Tibial nerve (tissue), 4 donors: ENCODE data around the gene ZNF319.

Source experiments
- EP300 ChIP-seq, 2 donors: sonication (generic); formaldehyde crosslinking; IDR thresholded peaks; one replicate each; pipeline ENCODE4 v1.6.1; 2017; ENCODE audit warnings: antibody characterized with exemption in 2 of 2, mild to moderate bottlenecking in 1 of 2
- POLR2A ChIP-seq, 2 donors: fragments of 450-650 bp; IDR thresholded peaks; one replicate each; pipeline ENCODE4 v1.6.1; 2017; ENCODE audit warnings: antibody characterized with exemption in 2 of 2, mild to moderate bottlenecking in 2 of 2, moderate library complexity in 2 of 2
- TF ChIP-seq, protein P1 (sequence below), 5 experiments: fragments of 200-600 bp in 3 of 5; fragments of 450-650 bp in 2 of 5; sonication (generic) in 3 of 5; IDR thresholded peaks; one replicate each; pipeline ENCODE4 v1.5.1; 2016 to 2019; ENCODE audit warnings: antibody characterized with exemption in 5 of 5, mild to moderate bottlenecking in 3 of 5, moderate library complexity in 2 of 5

DNA sequence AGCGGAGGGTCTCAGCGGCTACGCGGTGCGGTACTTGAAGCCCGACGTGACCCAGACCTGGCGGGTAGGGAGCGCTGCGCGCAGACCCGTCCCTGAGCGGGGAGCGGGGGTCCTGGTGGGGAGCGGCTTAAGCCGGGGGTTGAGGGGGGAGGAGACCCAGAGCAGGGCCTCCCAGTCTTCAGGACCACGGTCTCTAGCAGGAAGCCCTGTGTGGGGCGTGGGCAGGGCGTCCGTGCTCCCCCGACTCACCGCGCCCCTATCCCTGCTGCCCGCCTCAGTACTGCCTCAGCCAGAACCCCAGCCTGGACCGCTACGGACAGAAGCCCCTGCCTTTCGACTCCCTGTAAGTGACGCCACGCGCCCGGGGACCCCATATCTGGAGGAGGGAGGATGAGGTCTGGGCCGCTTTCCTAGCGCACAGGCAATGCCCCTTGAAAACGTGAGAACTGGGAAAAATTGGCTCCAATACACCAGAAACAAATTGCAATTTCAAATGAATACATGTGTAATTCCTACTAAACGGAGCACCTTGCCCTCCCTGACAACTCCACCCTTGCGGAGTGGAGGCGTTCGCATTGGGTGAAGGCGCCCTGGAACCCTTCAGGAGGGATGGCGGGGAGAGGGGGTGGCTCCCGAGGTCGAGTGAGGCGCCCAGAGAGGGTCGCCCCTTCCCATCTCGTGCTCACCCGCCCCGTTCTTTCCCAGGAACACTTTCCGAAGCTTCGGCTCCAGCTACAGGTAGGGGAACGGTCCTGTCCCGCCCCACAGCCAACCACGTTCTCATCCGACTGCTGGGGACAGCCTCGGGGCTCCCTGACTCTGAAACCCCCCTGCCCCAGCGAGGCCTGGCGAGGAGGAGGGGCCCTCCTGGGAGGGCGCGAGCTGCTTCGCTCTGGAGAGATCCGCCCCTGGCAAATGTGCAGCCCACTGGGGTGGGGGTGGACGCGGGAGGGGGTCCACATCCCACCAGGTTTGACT is 15.0 kb downstream of the ZNF319 start:
- no peak for TF ChIP-seq POLR2A (IDR thresholded peaks at IDR 0.05)
- TF ChIP-seq, protein P1, sequence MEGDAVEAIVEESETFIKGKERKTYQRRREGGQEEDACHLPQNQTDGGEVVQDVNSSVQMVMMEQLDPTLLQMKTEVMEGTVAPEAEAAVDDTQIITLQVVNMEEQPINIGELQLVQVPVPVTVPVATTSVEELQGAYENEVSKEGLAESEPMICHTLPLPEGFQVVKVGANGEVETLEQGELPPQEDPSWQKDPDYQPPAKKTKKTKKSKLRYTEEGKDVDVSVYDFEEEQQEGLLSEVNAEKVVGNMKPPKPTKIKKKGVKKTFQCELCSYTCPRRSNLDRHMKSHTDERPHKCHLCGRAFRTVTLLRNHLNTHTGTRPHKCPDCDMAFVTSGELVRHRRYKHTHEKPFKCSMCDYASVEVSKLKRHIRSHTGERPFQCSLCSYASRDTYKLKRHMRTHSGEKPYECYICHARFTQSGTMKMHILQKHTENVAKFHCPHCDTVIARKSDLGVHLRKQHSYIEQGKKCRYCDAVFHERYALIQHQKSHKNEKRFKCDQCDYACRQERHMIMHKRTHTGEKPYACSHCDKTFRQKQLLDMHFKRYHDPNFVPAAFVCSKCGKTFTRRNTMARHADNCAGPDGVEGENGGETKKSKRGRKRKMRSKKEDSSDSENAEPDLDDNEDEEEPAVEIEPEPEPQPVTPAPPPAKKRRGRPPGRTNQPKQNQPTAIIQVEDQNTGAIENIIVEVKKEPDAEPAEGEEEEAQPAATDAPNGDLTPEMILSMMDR (IDR thresholded peaks at IDR 0.05): no peak
- no peak for TF ChIP-seq EP300 (IDR thresholded peaks at IDR 0.05)
